SIG-M5 treated with dmso at 0.1 percent for 504 hours (cell line): ENCODE measurements around the gene SLC39A3.

Experiments
- DNase-seq: peaks from one replicate; lab custom pipeline; 2025; ENCODE audit not compliant: unreplicated experiment; lab: John Stamatoyannopoulos, UW

SLC39A3 gene

GRCh38 chr19:2768365-2769132 is 28.7 kb upstream of the SLC39A3 start:
- DNase-seq = no peak

- DNase-seq = no peak
Observed at GRCh38 chr19:2767688-2768087, 27.9 kb upstream of the SLC39A3 start.

- DNase-seq = no peak
Observed at GRCh38 chr19:2766594-2767372, 27.0 kb upstream of the SLC39A3 start.

- DNase-seq = no peak
Observed at GRCh38 chr19:2765376-2765775, 25.6 kb upstream of the SLC39A3 start.

GRCh38 chr19:2764945-2765344 is 25.1 kb upstream of the SLC39A3 start:
- no peak for DNase-seq

- no peak for DNase-seq
Observed at GRCh38 chr19:2763687-2764086, 23.9 kb upstream of the SLC39A3 start.

GRCh38 chr19:2762783-2763496 is 23.1 kb upstream of the SLC39A3 start:
- DNase-seq = no peak

GRCh38 chr19:2761876-2762782 is 22.3 kb upstream of the SLC39A3 start:
- no peak for DNase-seq

GRCh38 chr19:2761309-2761677 is 21.5 kb upstream of the SLC39A3 start:
- no peak for DNase-seq

GRCh38 chr19:2759965-2760364 is 20.1 kb upstream of the SLC39A3 start:
- DNase-seq = no peak

- DNase-seq = no peak
Observed at GRCh38 chr19:2759362-2759761, 19.5 kb upstream of the SLC39A3 start.

GRCh38 chr19:2758601-2759313 is 18.9 kb upstream of the SLC39A3 start:
- no peak for DNase-seq

GRCh38 chr19:2756921-2757881 is 17.4 kb upstream of the SLC39A3 start:
- no peak for DNase-seq

GRCh38 chr19:2756477-2756876 is 16.7 kb upstream of the SLC39A3 start:
- DNase-seq = no peak

GRCh38 chr19:2755811-2756210 is 16.0 kb upstream of the SLC39A3 start:
- no peak for DNase-seq

- DNase-seq = no peak
Observed at GRCh38 chr19:2755448-2755705, 15.6 kb upstream of the SLC39A3 start.

- DNase-seq = no peak
Observed at GRCh38 chr19:2754659-2755447, 15.0 kb upstream of the SLC39A3 start.

GRCh38 chr19:2751438-2751830 is 11.6 kb upstream of the SLC39A3 start:
- DNase-seq = no peak
